Pons (tissue), 1 donor: ENCODE data around the gene STAG2.
A peak's percentile ranks its signal among the peaks of the same experiment; 100 is the strongest.

Experiments
- DNase-seq: peaks from one replicate; pipeline ENCODE4 v3.0.0-alpha.2; 2016; ENCODE audit warnings: low spot score

The STAG2 gene

DNA sequence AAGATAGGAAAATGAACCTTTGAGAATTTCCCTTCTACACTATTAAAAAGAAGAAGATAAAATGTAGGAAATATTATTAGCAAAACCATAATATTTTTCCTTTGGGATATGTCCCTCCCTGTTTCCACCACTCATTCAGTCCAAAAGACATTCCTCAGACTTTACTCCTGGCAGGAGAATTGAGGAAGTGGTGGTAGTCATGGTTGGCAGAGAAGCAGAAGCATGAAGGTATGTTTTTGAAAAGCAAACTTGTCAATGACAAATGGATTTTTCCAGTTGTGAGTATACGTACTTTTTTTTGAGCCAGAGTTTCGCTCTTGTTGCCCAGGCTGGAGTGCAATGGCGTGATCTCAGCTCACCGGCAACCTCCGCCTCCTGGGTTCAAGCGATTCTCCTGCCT, 13.7 kb downstream of the STAG2 start:
- DNase-seq, result no peak

DNA sequence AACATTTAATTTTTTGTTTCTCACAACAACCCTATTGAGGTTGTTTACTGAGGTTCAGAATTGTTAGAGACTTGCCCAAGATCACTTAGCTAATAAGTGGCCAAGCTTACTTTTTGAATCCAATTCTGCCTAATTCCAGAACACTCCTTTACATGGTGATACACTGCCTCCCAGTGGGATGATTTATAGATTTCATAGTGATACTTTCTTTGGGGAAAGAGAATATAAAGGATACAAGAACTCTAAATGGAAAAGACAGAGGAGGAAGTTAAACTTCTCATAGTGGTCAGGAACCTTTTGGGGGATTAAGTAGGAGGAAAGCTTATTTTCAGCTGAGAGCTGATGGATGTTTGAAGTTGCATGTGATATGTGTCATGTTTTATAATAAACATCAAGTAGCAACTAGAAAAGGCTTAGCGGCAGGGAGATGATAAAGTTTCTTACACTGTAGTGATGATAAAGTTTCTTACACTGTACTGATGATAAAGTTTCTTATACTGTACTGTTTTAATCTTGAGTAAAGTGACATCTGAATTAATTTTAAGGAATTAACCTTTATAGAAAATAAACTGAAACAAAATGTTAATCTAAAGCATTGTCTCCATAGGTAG, 15.3 kb downstream of the STAG2 start:
- peak; percentile 47 for DNase-seq

DNA sequence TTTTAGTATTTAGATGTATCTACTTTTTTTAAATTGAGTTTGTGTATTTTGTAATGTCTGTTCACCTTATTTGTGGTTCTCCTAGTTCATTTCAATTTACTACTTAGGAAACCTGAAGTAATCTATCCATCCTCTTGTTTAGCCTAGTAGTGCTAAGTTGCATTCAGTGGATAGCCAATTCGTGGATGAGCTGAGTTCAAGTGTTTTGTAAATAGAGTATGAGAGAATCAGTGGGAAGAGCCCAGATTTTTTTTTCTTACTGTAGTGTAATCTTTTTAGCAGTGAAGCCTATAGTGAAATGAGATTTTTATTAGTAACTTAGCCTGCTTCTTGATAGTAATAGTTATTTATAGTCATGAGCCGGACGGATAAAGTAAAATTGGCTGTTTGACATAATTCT, 21.7 kb downstream of the STAG2 start:
- no peak for DNase-seq

DNA sequence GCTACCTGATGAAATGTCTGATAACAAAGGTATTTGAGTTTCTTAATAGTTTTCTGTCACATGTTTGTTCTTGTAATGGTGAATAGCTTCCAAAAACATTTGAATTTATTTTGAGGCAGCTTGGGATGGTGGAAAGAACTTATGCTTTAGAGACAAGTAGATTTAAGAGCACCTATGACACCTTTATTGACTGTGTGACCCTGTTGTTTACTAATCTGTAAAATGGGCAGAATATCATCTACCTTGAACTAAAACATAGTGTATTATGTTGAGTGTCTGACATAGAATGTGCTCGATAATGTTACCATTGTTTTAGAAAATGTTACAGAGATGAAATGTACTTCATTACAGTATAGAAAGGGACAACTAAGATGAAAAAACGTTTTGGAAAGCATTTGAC, 24.9 kb downstream of the STAG2 start:
- no peak for DNase-seq

DNA sequence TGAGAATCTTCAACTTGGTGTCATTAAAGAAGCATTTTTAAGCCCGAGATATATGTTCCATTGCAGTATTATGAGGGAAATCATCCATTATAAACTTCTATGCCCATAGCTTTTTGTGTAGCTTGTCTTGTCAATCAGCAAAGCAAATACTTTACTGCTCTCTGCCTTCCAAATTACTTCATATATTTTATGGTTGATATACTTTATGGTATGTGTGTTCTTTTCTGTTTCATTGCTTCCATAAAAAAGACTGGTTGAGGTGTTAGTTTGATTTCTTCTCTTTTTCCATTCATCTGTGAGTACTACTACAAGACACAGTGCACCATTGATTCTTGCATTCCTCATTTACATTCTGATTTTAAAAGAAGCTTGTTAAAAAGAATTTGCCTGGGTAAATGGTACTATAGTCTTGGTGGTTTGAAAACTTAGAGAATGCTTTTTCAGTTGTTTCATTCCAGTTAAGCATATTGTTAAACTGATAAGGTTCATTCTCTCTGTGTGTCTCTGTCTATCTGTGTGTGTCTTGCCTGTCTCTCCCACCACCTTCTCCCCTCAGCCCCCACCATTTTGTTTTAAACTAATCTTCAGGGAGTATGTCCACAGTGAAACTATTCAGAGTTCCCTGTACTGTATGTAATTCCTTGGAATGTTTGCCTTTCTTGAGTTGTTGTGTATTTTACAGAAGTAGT, 27.1 kb downstream of the STAG2 start:
- DNase-seq, result no peak

DNA sequence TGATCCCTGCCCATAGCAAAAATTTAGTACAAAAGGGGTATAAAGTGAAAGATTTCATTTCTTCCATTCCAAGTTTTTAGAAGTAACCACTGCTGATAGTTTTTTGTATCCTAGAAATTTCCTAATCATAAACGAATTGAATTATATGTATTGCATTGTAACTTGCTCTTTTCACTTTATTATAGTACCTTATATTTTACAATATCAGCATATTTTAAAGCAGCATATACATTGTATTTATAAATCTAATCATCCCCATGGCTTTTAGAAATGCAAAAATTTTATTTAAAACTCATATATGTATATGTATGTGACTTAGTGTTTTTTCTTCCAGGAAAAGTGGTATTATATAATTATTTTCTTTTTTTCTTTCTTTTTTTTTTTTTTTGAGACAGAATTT, 27.7 kb downstream of the STAG2 start:
- DNase-seq, result no peak

DNA sequence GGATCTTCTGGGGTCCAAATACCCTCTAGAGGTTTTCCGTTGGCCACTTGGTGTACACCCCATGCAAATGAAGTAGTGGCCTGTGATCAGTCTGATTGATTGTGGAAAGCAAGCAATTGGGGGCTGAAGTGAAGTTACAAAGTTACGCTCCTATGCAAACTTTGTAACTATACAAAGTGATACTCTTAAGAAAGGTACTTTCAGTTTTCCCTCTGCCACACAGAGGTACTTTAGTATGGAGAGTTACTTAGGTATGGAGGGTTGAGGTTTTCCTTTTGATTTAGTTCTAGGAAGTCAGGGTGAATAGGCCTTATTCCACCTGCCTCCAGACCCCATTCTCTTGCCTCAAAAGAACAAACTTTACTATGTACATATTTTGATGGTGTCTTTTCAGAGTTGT, 28.7 kb downstream of the STAG2 start:
- DNase-seq, result no peak

DNA sequence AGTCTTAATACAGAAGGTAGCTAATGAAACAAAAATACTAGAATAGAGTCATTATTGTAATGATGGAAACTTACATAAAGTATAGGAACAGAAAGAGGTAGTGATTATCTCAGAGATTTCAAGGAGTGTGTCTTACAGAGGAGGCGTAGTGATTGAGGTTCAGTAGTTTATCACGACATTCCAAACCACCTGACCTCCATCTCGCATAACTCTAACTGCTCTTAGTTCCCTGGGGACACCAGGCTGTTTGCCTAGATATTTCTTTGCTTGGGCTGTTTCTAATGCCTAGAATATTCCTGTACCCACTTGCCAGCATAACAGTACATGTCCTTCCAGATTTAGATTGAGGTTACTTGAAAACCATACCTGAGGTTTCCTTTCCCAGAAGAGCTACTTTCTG, 29.1 kb downstream of the STAG2 start:
- no peak for DNase-seq

DNA sequence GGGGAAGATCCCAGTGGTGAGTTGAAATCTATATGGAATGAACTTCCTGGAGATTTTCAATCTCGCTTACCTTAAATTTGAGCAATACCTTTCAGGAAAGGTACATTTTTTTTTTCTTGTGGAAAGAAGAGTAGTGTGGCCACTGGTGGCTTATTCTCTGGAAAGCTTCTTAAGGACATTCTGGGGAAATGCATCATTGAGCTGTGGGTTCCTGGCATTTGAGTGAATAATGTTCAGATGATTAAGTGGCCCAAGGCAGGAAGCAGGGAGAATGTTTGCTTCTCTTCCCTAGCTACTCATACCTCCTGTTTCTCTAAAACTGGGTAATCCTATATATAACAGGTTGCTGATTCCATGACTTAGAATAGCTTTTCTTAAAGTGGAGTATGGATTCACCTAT, 31.8 kb downstream of the STAG2 start:
- DNase-seq, result no peak

DNA sequence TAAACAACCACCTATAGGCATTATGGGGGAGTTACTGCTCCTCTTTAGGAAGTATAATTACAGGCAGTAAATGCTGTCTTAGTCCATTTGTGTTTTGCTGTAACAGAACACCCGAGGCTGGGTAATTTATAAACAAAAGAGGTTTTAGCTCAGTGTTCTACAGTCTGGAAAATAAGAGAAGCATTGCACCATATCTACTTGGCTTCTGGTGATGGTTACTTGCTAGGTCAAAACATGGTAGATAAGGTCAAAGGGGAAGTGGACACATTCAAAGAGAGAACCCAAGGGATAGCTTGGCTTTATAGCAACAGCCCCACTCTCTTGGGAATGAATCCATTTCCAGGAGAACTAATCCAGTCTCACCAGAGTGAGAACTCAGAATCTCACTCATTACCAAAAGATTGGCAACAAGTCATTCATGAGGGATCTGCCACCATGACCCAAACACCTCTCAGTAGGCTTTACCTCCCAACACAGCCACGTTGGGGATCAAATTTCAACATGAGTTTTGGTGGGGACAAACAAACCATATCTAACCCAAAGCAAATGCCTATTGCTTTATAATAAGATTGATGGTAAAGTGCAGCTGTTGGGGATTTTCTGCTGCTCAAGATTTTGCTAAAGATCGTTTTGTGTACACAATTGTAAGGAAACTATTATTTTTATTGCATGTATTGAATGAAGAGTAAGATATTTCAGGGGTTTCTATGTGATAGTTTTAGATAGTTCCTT, 32.6 kb downstream of the STAG2 start:
- no peak for DNase-seq

DNA sequence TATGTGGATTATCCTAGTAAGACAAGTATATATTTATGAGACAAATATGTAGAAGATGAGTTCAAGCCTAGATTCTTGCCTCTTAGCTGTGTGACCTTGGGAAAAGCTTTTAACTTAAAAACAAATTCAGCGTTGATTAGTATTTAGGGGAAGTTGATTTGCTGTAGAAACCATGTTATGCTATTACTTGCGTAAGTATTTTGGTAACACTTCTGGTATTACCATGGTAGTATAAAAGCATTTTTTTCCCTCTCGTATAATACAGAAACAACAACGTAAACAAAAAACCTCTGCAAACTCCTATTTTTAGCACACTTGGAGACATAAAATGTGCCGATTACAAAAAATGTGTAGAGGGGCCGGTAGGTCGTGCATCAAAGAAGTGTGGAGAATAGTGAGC, 33.2 kb downstream of the STAG2 start:
- DNase-seq, result no peak

DNA sequence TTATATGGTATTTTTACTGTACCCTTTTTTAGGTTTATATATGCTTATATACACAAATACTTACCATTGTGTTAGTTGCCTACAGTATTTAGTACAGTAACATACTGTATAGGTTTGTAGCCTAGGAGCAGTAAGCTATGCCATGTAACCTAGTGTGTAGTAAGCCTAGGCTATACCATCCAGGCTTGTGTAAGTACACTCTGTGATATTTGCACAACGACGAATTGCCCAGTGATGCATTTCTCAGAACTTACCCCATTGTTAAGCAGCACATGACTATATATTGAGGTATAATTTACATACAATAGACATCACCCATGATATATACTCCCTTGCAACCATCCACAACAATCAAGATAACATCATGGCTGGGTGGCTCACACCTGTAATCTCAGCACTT, 40.1 kb downstream of the STAG2 start:
- no peak for DNase-seq

DNA sequence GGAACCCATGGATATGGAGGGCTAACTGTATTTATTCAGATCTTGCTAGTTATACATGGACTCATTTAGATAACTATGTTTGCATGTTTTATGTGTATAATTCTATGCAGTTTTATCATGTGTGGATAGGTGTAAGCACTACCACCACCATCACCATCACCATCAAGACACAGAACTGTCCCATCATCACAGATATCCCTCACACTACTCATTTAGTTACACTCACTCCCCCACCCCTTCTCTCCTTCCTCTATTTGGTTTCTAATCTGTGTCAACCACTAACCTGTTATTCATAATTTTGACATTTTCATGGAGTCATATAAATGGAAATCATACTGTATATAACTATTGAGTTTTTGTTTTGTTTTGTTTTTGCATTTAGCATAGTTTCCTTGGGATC, 43.7 kb downstream of the STAG2 start:
- DNase-seq, result no peak

DNA sequence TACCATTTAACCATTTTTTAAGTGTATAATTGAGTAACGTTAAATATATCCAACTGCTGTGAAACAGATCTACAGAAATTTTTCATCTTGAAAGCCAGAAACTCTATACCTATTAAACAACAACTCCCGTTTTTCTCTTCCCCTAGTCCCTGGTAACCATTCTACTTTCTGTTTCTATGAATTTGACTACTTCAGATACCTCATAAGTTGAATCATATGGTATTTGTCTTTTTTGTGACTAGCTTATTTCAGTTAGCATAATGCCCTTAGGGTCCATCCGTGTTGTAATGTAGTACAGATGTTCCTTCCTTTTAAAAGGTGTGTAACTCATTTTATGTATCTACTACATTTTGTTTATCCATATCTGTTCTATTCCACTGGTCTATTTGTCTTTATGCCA, 48.7 kb downstream of the STAG2 start:
- no peak for DNase-seq

DNA sequence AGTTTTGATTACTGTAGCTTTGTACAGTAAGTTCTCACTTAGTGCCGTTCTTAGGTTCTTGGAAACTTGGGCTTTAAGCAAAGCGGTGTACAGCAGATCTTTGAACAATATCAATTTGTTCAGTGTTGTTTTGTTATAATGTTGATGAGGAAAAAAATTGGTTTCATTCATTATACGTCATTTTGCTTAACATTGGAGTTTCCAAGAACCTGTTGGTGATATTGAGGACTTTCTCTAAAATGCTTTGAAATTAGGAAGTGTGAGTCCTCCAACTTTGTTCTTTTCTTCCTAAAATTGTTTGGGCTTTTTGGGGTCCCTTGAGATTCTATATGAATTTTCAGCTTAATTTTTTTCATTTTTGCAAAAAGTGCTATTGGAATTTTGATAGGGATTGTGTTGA, 49.1 kb downstream of the STAG2 start:
- no peak for DNase-seq

DNA sequence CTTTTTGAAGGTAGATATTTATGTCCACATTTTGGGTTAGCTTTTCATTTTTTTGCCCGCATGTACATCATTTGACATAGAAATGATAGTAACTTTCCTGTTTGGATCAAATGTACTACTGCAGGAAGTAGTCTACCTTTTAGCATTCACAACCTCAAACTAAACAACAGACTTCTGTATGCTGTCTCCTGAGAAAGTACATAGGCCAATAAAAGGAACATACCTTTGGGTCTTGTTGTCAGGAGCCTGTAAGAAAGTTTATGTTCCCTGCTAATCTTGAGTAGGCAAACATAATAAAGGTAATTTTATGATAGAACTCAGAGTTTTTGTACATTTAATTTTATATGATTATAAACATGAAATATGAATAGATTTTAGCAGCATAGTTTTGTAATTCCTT, 54.2 kb downstream of the STAG2 start:
- no peak for DNase-seq

DNA sequence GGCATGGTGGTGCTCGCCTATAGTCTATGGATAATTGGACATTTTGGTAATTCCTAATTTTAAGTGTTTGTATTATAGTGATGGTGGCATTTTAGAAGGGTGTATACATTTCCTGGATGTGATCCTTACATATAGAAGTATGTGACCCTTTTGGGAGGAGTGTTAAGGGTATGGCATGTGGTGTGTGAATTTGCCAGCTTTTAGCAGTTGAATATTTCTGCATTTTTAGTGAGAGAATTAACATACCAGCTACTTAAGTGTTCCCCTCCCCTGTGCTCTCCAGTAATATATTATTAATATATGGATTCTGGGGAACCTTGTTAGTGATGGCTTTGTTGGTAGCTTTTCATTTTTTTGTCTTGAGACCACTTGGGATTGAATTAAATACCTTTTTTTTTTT, 55.3 kb downstream of the STAG2 start:
- DNase-seq, result no peak

DNA sequence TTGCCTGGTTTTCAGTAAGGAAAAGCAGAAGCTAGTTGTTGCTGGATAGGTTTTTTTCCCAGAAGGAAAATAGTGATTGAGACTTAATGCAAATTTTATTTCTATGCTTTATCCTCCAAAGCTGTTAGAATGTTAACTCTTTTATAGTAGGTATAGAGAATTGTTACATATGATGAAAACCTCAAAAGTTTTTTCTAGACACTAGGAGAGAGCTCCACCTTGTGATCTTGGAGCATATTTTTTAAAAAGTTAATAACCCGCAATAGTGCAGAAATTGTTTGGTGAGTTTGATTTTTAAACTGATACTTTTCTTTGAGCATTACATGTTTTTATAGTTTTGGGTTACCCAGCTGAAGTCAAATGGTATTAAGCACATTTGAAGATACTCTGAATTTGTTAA, 56.5 kb downstream of the STAG2 start:
- no peak for DNase-seq

DNA sequence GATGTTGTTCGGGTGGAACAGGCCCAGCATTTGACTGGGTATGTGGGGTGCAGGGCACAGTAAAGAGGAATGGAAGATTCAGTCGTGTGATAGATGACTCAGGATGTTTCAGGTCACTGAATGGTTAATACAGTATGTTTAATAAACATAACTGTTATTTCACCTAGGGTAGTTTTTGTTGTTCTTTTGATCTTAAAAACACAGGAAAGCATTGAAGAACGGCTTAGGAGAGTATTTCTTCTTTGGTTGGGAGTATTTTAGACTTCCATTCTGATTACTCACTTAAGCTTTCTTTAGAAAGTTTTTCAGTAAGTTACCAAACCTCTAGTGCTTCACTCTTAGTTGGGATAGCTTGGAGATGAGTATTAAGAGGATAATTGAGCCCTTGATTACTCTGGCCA, 62.3 kb downstream of the STAG2 start:
- DNase-seq, result no peak

DNA sequence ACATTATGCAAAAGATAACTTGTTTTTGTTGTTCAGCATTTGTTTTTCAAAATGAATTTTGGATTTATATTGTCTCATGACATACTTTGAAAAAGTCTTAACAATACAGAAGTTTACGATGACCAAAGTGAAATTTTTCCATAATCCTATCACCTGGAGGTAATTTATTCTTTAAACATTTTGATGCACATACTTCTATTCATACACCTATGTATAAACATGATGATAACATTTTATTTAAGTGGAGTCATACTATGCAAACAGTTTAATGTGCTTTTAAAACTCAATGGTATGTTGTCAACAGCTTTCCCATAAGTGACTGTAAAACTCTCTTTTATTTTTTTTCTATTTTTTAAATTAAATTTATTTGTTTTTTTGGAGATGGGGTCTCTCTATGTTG, 65.0 kb downstream of the STAG2 start:
- DNase-seq, result no peak

DNA sequence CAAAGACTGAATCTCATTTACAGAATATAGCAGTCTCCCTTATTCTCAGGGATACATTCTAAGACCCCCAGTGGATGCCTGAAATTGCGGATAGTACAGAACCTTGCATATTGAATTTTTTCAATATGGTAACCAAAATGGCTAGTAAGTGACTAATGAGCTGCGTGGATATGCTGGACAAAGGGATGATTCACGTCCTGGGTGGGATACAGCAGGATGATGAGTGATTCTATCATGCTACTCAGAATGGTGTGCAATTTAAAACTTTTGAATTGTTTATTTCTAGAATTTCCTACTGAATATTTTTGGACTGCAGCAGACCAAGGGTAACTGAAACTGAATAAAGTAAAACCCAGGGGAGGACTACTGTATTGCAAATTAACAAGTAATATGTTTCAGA, 66.7 kb downstream of the STAG2 start:
- DNase-seq, result no peak

DNA sequence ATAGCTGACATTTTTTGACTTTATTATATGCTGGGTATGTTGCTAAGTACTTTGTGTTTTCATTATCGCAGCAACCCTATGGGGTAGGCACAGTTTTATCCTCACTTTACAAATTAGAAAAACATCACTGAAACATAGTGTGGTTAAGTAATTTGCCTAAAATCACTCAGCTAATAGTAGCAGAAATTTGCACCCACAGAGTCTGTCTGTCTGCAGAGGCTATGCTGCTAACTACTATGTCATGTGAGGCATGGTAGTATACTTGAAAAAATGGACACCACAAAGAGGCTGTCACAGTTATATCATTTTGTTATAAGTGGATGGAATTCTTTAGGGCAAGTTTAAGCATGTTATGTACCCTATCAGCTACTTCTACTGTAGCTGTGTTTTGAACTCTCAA, 69.0 kb downstream of the STAG2 start:
- no peak for DNase-seq

DNA sequence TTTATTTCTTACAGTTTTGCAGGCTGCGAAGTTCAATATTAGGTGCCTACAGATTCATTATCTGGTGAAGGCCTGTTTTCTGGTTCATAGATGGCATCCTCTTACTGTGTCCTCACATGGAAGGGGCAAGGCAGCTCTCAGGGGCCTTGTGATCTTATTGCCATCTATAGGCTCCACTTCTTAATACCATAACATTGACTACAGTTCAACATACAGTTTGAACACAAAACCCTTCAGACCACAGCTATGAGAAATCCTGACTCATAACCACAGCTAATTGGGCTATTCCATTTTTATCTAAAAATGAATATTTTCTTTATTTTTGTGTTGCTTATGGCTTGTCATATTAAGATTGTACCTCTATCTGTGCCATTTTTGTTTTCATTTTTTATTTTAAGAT, 72.3 kb downstream of the STAG2 start:
- no peak for DNase-seq

DNA sequence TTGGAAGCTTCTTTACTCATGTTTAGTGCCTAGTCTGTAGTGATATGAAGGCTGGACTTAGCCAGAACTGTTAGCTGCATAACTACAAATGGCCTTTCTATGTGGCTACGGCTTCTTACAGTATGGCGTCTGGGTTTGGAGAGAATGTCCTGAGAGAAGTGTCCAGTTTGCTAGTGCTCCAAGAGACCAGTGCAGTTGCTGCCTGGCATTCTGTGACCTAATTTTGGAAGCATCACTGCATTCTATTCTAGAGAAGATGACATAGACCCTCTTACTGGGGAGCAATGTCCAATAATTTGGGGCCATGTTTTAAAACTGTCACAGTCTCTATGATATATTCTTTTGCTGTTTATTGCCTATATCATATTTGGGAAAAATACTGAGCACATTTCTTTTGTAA, 74.2 kb downstream of the STAG2 start:
- no peak for DNase-seq
